ENCODE data around the gene STRBP.
"Not testable (repeated sequence)": the region's sequence is repeated elsewhere in the genome, so short reads cannot be mapped to it uniquely, and the experiment has no call there.

Gene STRBP

DNA sequence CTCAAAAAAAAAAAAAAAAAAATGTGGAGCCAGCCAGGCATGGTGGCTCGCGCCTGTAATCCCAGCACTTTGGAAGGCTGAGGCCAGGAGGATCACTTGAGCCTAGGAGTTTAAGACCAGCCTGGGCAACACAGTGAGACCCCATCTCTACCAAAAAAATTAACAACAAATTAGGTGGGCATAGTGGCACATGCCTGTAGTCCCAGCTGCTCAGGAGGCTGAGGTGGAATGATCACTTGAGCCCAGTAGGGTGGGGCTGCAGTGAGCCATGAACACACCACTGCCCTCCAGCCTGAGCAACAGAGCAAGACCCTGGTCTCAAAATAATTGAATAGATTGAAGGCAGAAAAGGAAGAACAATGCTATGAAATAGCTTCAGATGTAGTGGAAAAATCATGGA lies 82.4 kb downstream of the STRBP start:
- not testable (repeated sequence) for DNase-seq

DNA sequence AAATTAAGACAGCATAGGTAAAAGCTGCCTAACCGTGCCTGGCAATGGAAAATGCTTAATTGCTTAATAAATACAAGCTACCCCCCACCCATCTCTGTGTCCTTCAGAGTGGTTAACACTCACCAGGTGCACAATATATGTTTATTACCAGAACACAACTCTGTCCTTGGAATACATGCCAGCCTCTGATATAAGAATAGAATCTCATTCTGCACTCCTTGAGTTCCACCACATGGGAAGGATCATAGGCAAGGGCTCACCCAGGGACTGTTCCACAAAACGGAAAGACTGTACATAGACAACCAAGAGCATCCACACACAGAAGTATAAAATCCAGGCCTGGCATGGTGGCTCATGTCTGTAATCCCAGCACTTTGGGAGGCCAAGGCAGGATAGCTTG lies 91.4 kb downstream of the STRBP start:
- no peak for DNase-seq

GRCh38 chr9:123175854-123176629 lies 92.3 kb downstream of the STRBP start:
- no peak for DNase-seq

DNA sequence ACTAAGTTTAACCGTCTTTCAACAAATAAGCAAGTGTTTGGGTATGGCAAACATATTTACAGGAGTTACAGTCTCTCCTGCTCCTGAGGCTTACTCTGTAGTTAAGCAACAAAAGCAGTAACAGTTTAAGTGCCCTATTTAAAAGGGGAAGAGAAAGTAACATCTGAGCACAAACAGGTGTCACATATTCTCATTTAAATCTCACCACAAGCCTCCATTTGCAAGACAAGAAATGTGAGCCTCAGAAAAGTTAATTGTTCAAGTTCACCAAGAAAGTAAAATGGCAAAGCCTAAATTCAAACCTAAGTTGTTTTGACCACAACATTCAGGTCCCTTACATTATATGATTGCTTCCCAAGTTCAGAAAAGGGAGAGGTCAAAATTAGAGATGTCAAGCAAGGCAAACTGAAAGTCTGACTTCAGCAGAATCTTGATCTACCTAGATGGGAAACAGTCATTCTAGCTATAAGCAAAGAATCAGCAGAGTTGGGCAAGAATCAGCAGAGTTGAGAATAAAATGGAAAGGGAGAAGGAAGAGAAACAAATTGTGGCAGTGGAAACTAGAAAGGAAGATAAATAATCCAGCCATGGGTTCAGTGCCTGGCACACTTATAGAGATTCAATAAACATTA lies 93.4 kb downstream of the STRBP start:
- no peak for DNase-seq

- no peak for DNase-seq
These were observed 94.3 kb downstream of the STRBP start for GRCh38 chr9:123174079-123174478.

- no peak for DNase-seq
These were observed 98.5 kb downstream of the STRBP start for GRCh38 chr9:123169926-123170325.

- no peak for DNase-seq
These were observed 99.8 kb downstream of the STRBP start for GRCh38 chr9:123168586-123168985.

- no peak for DNase-seq
These were observed 100.9 kb downstream of the STRBP start for GRCh38 chr9:123167474-123167873.

DNA sequence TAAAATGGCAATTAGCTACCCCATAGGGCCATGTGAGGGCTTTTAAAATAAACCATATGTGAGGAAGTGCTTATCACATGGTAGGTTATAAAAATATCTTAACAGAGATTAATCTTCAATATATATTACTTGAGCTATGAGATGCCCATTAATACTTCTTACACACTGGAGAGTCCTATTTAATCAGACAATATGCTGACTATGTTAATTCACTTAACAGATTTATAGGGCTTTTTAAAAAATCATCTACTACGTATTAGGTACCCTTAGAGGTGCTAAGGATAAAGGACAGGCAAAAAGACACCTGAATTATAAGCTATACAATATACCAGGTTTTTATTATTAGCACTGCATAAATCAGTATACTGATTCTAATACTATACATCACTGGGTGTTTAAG lies 102.6 kb downstream of the STRBP start:
- no peak for DNase-seq

GRCh38 chr9:123164285-123164684 lies 104.1 kb downstream of the STRBP start:
- DNase-seq, result no peak

- DNase-seq, result no peak
These were observed 105.5 kb downstream of the STRBP start for GRCh38 chr9:123162791-123163345.

DNA sequence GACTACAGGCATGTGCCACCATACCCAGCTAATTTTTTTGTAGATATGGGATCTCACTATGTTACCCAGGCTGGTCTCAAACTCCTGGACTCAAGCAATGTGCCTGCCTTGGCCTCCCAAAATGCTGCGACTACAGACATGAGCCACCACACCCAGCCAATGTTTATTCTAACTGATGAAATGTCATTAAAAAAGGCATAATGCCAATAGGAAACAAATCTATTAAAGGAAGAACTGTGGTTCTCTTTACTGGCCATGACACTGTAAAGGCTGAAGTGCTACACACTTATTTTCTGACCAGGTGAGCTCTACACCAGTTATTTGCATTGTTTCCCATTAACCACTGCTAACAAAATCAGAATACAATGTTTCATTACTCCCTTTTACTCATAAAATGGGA lies 106.0 kb downstream of the STRBP start:
- DNase-seq, result no peak

DNA sequence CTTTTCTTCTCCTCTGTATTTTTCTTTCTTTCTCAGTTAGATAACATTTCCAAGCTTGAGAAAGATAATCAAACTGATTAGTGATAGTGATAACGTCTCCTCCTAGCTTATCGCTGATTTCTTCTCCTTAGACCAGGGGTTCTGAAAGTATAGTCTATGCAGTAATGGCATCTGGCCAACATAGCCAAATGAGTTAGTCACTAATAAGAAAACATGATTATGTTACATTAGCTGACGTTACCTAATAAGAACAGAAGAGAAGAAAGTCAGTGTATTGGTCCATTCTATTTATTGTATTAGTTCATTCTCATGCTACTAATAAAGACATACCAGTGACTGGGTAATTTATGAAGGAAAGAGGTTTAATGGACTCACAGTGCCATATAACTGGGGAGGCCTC lies 111.2 kb downstream of the STRBP start:
- DNase-seq, result no peak

DNA sequence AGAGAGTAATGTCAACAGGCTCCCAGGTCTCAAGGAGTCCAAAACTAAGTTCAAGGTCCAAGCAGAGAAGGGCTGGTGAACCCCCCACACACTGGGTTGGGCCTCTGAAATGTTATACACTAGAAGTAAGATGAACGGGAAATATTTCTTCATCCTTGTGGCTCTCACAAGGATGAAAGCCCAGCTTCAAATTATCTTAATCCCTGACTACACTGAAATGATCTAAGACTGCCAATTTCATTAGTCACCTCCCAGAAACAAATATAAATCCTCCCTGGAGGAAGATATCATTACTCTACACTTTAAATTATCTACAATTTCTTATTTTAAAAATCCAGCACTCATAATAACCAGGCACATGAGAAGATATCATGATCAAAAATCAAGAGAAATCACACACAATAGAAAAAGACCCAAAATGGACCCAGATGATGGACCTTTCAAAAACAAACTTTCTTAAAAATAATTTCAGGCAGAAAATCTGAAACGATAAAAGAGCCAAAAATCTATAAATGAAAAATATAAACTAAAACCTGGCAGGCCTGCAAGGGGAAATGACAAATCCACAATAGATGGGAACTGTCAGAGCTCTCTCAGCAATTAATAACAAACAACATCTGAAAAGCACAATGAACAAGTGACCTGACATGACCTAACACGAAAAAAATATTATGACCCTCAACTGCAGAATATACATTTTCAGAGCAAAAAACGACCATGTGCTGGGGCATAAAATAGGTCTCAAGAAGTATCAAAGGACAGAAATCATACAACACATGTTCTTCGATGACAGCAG lies 117.5 kb downstream of the STRBP start:
- DNase-seq, result no peak

DNA sequence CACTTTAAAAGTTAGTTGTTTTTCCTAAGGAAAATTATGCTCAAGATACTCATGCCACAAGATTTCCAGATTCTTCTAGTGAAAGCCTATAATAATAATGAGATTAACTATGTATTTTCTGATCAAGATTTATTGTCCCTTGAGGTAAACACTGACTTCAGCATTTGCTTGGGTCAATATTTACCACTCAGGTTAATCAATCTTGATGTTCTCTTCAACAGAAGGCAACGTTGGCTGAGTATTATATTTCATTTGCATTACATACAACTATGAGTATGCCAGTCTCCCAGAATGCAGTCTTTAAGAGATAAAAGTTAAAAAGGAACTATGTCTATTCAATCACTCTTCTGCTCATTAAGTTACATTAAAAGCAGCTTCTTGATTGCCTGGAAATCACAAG lies 119.3 kb downstream of the STRBP start:
- DNase-seq, result no peak

GRCh38 chr9:123138163-123138562 lies 130.2 kb downstream of the STRBP start:
- DNase-seq, result no peak

DNA sequence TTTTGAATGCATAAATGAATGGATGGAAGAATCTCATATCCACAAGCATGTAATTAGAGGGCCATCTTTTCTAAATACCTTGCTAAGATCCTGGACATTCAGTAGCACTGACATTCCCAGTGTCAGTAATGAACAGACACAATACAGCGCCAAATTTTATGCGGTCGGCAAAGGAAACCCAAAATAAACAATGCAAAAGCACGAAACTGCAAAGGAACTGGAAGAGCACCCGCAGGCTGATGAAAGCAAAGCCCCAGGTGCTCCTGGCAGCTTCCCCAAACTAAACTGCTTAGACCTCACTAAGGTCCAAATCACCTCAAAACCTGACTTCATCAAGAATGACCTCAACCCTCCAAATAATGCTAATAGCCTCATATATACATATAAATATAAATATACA lies 133.0 kb downstream of the STRBP start:
- no peak for DNase-seq

DNA sequence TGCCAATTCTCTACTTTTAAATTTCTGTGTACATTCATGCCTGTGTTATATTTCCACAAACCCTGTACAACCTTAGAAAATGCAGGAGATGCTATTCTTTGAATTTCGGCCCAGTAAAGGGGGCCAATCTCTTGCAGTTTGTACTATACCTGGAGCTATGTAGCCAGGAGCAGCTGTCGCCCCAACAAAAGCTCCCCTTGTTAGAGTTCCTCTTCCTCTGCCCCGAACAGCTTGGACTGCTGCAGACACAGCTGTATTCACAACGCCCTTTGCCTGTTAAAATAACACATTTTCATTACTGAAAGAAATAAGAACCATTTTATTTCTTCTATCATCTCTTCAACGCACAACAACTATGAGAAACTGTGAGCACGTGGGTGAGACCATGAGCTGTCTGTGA lies 135.7 kb downstream of the STRBP start:
- no peak for DNase-seq

DNA sequence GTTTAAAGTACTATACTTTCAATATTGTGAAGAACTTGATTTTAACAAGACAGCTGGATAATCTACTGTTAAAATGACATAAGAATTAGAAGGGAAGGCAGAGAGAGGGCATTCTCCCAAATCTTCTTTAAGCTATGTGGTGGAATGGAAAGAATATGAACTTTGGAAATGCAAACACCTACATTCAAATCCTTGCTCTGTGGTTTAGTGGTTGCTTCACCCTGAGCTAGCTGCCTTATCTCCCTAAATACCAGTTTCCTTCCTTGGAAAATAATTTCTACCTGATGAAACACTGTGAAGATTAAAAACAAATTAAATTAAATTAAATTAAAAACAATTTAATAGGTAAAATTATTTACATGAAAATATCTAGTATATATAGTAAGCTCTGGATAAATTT lies 136.4 kb downstream of the STRBP start:
- no peak for DNase-seq

- no peak for DNase-seq
These were observed 137.1 kb downstream of the STRBP start for GRCh38 chr9:123131258-123131657.

- DNase-seq, result no peak
These were observed 139.0 kb downstream of the STRBP start for GRCh38 chr9:123129423-123129822.

DNA sequence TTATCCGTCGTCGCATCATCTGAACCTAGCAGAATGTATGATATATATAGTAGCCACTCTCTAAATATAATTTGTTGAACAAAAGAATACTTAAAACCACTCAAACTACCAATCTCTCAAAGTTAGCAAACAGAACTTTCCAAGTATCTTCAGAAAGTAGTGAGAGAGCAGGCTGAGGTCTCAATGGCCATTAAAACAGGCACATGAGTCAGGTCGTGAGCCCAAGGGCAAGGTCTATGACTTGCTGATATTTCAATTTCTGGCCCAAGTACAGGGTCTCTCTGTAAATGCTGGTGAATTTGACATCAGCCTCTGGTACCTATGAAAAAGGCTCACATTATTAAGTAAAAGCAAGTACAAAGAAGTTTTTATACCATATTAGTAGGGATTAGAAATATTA lies 139.8 kb downstream of the STRBP start:
- DNase-seq, result no peak

DNA sequence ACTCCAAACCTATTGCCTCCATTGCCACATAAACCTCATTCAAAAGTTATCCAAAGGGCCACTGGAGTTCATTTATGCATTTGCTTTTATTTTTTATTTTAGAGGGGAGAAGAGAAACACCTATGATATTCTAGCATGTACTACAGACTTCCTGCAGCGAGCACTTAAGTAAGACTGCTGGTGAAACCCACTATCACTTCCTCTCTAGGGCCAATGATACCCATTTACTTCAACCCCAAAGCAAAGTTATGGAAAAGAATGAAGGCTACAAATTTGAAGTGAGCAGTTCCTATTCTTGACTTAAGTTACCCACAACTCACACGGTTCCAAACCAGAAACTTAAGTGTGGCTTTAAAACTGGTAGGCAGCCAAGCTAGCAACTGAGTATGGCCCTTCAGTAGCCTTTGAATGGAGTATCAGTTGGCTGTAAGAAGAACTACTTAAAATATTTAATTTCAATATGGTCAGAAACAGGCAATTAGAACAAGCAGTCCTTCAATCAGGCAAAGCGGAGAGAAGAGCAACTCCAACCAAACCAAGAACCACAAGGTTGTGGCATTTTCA lies 140.8 kb downstream of the STRBP start:
- no peak for DNase-seq
